Kidney epithelial cell (primary cell): Measurements from ENCODE around the gene SLC22A7. TPM values are rescaled to one million over a fixed set of nuclear protein-coding genes. Genes with fewer than 3 reads are reported as not detected.

ENCODE experiments used
- DNase-seq: peaks from one replicate; pipeline ENCODE4 v3.0.0-alpha.2; 2010; ENCODE audit warnings: low read depth
- H3K27me3 ChIP-seq: 2 replicates; pipeline ENCODE4 v1.6.0; 2011; ENCODE audit warnings: low read length; ENCODE audit not compliant: control insufficient read depth, insufficient read depth
- H3K36me3 ChIP-seq: 2 replicates; pipeline ENCODE4 v1.5.1; 2011; ENCODE audit warnings: low read length; ENCODE audit not compliant: control insufficient read depth, insufficient read depth
- H3K4me3 ChIP-seq: 2 replicates; pipeline ENCODE4 v1.5.1; 2011; ENCODE audit warnings: low read depth, mild to moderate bottlenecking, control low read depth, low read length
- CTCF ChIP-seq: IDR thresholded peaks from 2 replicates; pipeline ENCODE4 v1.5.1; 2011; ENCODE audit warnings: mild to moderate bottlenecking, moderate library complexity, low read length, control low read depth, inconsistent platforms; ENCODE audit not compliant: insufficient read depth, poor library complexity, severe bottlenecking
- total RNA-seq: library from RNA; depleted of rRNA; stranded (reverse); fragments of >200 nt; gene quantifications from 2 replicates; pipeline ENCODE4 v1.2.3, GENCODE V29; 2015

SLC22A7 gene
- total RNA-seq, 1 donor from 2014 or later, result not detected

GRCh38 chr6:43286980-43287716, 10.9 kb upstream of the SLC22A7 start:
- peaks cover 44% of the 10 kb centered on the region for H3K27me3 ChIP-seq
- TF ChIP-seq CTCF, result no peak
- no peaks in the 10 kb centered on the region for H3K36me3 ChIP-seq
- no peak for DNase-seq
- no peak overlapping the region for H3K4me3 ChIP-seq

- no peak for TF ChIP-seq CTCF
Observed at GRCh38 chr6:43287717-43288679, 10.1 kb upstream of the SLC22A7 start.

GRCh38 chr6:43290339-43290904, 7.6 kb upstream of the SLC22A7 start:
- no peak overlapping the region for H3K4me3 ChIP-seq
- no peak for DNase-seq
- no peak for TF ChIP-seq CTCF
- H3K27me3 ChIP-seq, result peaks cover 16% of the 10 kb centered on the region
- H3K36me3 ChIP-seq, result no peaks in the 10 kb centered on the region

More at GRCh38 chr6:43287717-43288679, 10.1 kb upstream of the SLC22A7 start:
- Histone ChIP-seq H3K4me3 (no peak overlapping the region), H3K27me3 (peaks cover 39% of the 10 kb centered on the region), H3K36me3 (no peaks in the 10 kb centered on the region)
- no peak for DNase-seq

- Histone ChIP-seq H3K27me3 (peaks cover 11% of the 10 kb centered on the region), H3K36me3 (no peaks in the 10 kb centered on the region), H3K4me3 (no peak overlapping the region)
- DNase-seq, result no peak
- TF ChIP-seq CTCF, result no peak
Observed at GRCh38 chr6:43290905-43291355, 7.1 kb upstream of the SLC22A7 start.

- no peaks in the 10 kb centered on the region for H3K36me3 ChIP-seq
- no peak for TF ChIP-seq CTCF
Observed at GRCh38 chr6:43291708-43292107, 6.4 kb upstream of the SLC22A7 start.

More at GRCh38 chr6:43291708-43292107, 6.4 kb upstream of the SLC22A7 start:
- H3K4me3 ChIP-seq, result no peak overlapping the region
- no peak for DNase-seq
- H3K27me3 ChIP-seq, result peaks cover 5% of the 10 kb centered on the region
